GM23248 (cell line): ENCODE data around the gene ASB1.

Experiments used
- EZH2 ChIP-seq: fragments of 200-600 bp; sonication (generic); IDR thresholded peaks from 2 replicates; pipeline ENCODE4 v1.6.1; 2018; ENCODE audit warnings: antibody characterized with exemption, mild to moderate bottlenecking; ENCODE audit not compliant: insufficient read depth, poor library complexity, severe bottlenecking
- EZH2phosphoT487 ChIP-seq: fragments of 200-600 bp; sonication (generic); IDR thresholded peaks from 2 replicates; pipeline ENCODE4 v1.6.1; 2018; ENCODE audit warnings: antibody characterized with exemption, moderate library complexity, mild to moderate bottlenecking, low read depth; ENCODE audit not compliant: insufficient read depth

DNA sequence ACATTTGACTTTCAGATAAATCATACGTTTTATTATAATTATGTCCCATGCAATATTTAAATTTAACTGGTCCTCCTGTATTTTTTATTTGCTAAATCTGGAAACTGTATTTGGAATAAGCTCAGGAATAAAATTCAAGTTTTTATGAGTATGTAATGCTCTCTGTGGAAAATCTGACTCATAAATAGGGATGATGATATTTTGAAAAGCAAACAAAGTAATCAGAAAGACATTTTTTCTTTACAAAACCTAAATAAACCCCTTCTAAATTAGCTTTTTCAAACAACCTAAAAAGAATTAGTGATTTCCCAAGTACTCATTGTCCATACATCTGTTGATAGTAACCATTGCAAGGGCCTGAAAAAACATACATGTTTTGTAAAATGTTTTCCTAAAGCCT is 41.1 kb downstream of the ASB1 start:
- no peak for TF ChIP-seq EZH2
- no peak for TF ChIP-seq EZH2phosphoT487
